Testis (tissue), 2 donors: ENCODE measurements around the gene MYADM.

Experiments
- CTCF ChIP-seq, 3 experiments: fragments of 450-650 bp in 2 of 3; fragments of 200-600 bp in 1 of 3; sonication (generic) in 1 of 3; IDR thresholded peaks; one replicate each; pipeline ENCODE4 v1.5.1; 2016 to 2019; ENCODE audit warnings: antibody characterized with exemption in 3 of 3, mild to moderate bottlenecking in 2 of 3, moderate library complexity in 1 of 3
- POLR2A ChIP-seq: fragments of 450-650 bp; IDR thresholded peaks from one replicate; pipeline ENCODE4 v1.6.1; 2017; ENCODE audit warnings: antibody characterized with exemption, mild to moderate bottlenecking, moderate library complexity

GRCh38 chr19:53905787-53906186 lies 38.1 kb downstream of the MYADM start:
- TF ChIP-seq CTCF (IDR thresholded peaks at IDR 0.05) (no peak), POLR2A (no peak)
